HepG2 (cell line): ENCODE results near the gene PPP6R2. TPM values are rescaled to one million over a fixed set of nuclear protein-coding genes. Genes with fewer than 3 reads are reported as not detected.

Source experiments
- ATF2 ChIP-seq: sonication (generic); formaldehyde crosslinking; IDR thresholded peaks from 2 replicates; pipeline ENCODE4 v1.4.0; 2020; ENCODE audit warnings: missing genetic modification reagents
- DNMT3B ChIP-seq: conservative IDR thresholded peaks from 2 replicates; pipeline ENCODE4 v1.6.1; 2016; ENCODE audit warnings: missing biosample characterization, control low read depth
- EEA1 ChIP-seq: sonication (generic); formaldehyde crosslinking; IDR thresholded peaks from 2 replicates; pipeline ENCODE4 v1.5.1; 2020; ENCODE audit warnings: mild to moderate bottlenecking, missing genetic modification reagents, borderline replicate concordance
- HNF4A ChIP-seq: sonication (generic); formaldehyde crosslinking; IDR thresholded peaks from 2 replicates; pipeline ENCODE4 v1.4.0; 2020; ENCODE audit warnings: missing genetic modification reagents
- MIER3 ChIP-seq: IDR thresholded peaks from 2 replicates; pipeline ENCODE4 v1.6.1; 2016; ENCODE audit warnings: missing compliant biosample characterization, borderline replicate concordance
- MZF1 ChIP-seq: sonication (generic); formaldehyde crosslinking; IDR thresholded peaks from 2 replicates; pipeline ENCODE4 v1.8.1; 2023; ENCODE audit warnings: mild to moderate bottlenecking, missing genetic modification reagents, borderline replicate concordance
- NPAS2 ChIP-seq: sonication (generic); formaldehyde crosslinking; IDR thresholded peaks from 2 replicates; pipeline ENCODE4 v1.8.0; 2022; ENCODE audit warnings: mild to moderate bottlenecking, missing genetic modification reagents, borderline replicate concordance
- RBM22 ChIP-seq: fragments of 200-400 bp; formaldehyde crosslinking; optimal IDR thresholded peaks from 2 replicates; pipeline ENCODE3; 2017; ENCODE audit warnings: mild to moderate bottlenecking, low read length, moderate library complexity
- SMARCC2 ChIP-seq: fragments of 450-650 bp; IDR thresholded peaks from 2 replicates; pipeline ENCODE4 v1.6.1; 2017; ENCODE audit warnings: antibody characterized with exemption, mild to moderate bottlenecking
- SMARCE1 ChIP-seq: fragments of 450-650 bp; IDR thresholded peaks from 2 replicates; pipeline ENCODE4 v1.6.1; 2017; ENCODE audit warnings: borderline replicate concordance
- ZNF20 ChIP-seq: sonication (generic); formaldehyde crosslinking; IDR thresholded peaks from 2 replicates; pipeline ENCODE4 v1.4.0; 2020; ENCODE audit warnings: mild to moderate bottlenecking, moderate library complexity, missing genetic modification reagents
- ZNF407 ChIP-seq: sonication (generic); formaldehyde crosslinking; IDR thresholded peaks from one replicate; pipeline ENCODE4 v1.5.1; 2020; ENCODE audit warnings: mild to moderate bottlenecking, missing genetic modification reagents; ENCODE audit errors: not compliant biosample characterization
- ZNF609 ChIP-seq: sonication (generic); formaldehyde crosslinking; IDR thresholded peaks from 2 replicates; pipeline ENCODE4 v1.4.0; 2020; ENCODE audit warnings: mild to moderate bottlenecking, missing genetic modification reagents, borderline replicate concordance
- ZNF768 ChIP-seq: sonication (generic); formaldehyde crosslinking; IDR thresholded peaks from 2 replicates; pipeline ENCODE4 v1.4.0; 2020; ENCODE audit warnings: missing genetic modification reagents
- ZNF878 ChIP-seq: sonication (generic); formaldehyde crosslinking; IDR thresholded peaks from 2 replicates; pipeline ENCODE4 v1.8.1; 2023; ENCODE audit warnings: mild to moderate bottlenecking, missing genetic modification reagents, moderate library complexity
- polyA plus RNA-seq, 8 experiments: library from polyadenylated mRNA; depleted of rRNA in 3 of 8; stranded (reverse) in 7 of 8; unstranded in 1 of 8; fragments of >200 nt; fragmentation: Illumina TruSeq in 4 of 8; extraction: Trizol in 4 of 8; gene quantifications; 2 replicates each; pipeline versions ENCODE4 v1.2.1 to v1.2.3, GENCODE V29; 2011 to 2016; ENCODE audit warnings: low read depth in 4 of 8, missing spikeins in 1 of 8, mixed read lengths in 1 of 8; ENCODE audit not compliant: insufficient read depth in 1 of 8
- total RNA-seq, 5 experiments: library from RNA; depleted of rRNA; stranded (reverse); fragments of >200 nt; fragmentation: Illumina TruSeq; extraction: Trizol; gene quantifications; 2 replicates each; pipeline ENCODE4 v1.2.3, GENCODE V29; 2016; ENCODE audit warnings: low read depth in 1 of 5

PPP6R2 gene
- total and polyA plus RNA-seq, 2 of the 13 experiments (the other 11 are each of a cell fraction or from before 2014, with no cell fraction given): 55.0 to 102 TPM

- TF ChIP-seq MZF1 (CRISPR knock-in tag) (no peak), NPAS2 (CRISPR knock-in tag) (no peak), RBM22 (no peak), ZNF878 (no peak), DNMT3B (no peak), SMARCE1 (no peak), ZNF768 (CRISPR knock-in tag) (peak; percentile 33; the same call in 1 of the 2 replicates), ZNF609 (CRISPR knock-in tag) (no peak), ZNF407 (CRISPR knock-in tag) (no peak), SMARCC2 (no peak), HNF4A (CRISPR knock-in tag) (no peak), MIER3 (CRISPR knock-in tag) (no peak), ZNF20 (CRISPR knock-in tag) (no peak), ATF2 (CRISPR knock-in tag) (no peak), EEA1 (CRISPR knock-in tag) (no peak)
Observed at GRCh38 chr22:50296658-50297490, 46.3 kb upstream of the PPP6R2 start (continued).
